HG03378 (cell line): ENCODE data around the gene ZBED4.

Experiments used
- ATAC-seq: cut with Tn5 transposase; IDR thresholded peaks from one replicate; pipeline ENCODE4 v1.9.1; 2021; ENCODE audit warnings: mild to moderate bottlenecking, moderate library complexity; ENCODE audit not compliant: unreplicated experiment

ZBED4 gene

DNA sequence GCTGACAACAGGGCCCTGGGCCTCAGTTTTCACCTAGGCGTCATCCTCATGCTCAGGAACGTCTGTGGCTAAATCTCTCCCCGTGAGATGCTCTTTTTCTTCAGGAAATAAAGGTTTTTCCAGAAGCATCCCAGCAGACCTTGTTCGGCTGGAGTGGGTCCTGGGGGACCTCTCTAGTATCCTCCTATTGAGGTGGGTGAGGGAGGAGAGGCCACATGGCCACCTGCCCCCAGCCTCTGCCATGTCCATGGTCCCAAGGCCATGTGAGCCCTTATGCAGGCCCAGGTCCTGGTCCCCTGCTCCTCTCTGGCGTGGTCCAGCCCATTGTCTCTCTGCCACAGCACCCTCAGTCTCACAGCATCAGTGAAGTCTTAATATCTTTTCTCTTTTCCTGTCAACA lies 42.6 kb downstream of the ZBED4 start:
- no peak for ATAC-seq

DNA sequence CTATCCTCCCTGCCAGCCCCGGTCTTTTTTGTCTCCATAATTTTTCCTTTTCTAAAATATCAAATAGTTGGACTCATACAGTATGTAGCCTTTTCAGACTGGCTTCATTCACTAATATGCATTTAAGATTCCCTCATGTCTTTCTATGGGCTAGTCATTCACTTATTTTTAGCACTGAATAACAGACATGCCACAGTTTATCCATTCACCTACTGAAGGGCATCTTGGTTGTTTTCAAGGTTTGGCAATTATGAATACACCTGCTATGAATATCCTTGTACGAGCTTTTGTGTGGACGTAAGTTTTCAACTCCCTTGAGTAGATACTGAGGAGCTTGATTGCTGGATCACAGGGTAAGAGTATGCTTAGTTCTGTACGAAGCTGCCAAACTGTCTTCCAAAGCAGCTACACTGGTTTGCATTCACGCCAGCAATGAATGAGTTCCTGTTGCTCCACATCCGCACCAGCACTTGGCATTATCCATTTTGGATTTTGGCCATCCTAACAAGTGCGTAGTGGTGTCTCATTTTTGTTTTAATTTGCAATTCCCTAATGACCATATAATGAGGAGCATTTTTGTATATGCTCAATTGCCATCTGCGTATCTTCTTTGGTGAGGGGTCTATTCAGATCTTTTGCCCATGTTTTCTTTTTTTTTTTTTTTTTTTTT lies 43.5 kb downstream of the ZBED4 start:
- ATAC-seq: no peak

- no peak for ATAC-seq
Measured at GRCh38 chr22:49899530-49899929, 45.9 kb downstream of the ZBED4 start.

DNA sequence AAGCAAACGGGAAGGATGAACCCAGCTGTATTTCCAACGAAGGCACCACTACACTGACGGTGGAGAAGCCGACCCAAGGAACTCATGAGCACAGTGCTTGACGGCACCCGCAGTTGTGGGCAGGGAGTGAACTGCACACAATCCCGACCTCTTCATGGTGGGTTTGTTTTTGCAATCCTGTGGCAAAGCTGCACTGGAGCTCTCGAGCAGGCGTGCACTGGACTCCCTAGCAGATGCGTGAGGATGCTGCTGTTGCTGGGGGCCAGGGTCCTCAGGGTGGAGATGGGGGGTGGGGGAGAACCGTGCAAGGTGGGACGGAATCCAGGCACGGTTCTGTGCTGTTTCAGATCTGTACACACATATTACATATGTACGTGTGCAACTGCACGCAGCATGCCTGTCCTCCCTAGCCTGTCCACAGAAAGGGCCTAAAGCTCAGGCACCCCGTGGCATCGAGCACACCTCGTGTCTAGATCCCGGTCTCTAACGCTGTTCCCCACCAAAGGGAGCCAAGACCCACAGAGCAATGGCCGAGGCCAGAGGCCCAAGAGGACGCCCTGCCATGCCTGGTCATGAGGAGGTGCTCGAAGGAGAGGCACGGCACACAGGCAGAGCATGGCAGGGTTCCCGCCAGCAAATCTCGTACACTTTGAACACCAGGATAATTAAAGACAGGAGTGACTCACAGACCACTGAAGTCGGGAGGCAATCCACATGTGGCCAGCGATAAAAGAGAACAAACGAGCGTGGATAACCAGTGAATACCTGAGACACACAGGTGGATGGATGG lies 47.0 kb downstream of the ZBED4 start:
- no peak for ATAC-seq

DNA sequence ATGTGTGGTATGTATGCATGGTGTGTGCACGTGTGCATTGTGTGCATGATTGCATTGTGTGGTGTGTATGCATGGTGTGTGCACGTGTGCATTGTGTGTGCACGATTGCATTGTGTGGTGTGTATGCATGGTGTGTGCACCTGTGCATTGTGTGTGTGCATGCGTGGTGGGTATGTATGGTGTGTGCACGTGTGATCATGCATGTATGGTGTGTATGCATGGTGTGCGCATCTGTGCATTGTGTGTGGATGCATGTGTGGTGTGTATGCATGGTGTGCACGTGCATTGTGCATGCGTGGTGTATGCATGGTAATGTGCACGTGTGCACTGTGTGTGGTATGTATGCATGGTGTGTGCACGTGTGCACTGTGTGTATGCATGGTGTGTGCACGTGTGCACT lies 47.8 kb downstream of the ZBED4 start:
- no peak for ATAC-seq

- no peak for ATAC-seq
Measured at GRCh38 chr22:49903322-49904039, 49.8 kb downstream of the ZBED4 start.

GRCh38 chr22:49904040-49904369 lies 50.4 kb downstream of the ZBED4 start:
- ATAC-seq: no peak

DNA sequence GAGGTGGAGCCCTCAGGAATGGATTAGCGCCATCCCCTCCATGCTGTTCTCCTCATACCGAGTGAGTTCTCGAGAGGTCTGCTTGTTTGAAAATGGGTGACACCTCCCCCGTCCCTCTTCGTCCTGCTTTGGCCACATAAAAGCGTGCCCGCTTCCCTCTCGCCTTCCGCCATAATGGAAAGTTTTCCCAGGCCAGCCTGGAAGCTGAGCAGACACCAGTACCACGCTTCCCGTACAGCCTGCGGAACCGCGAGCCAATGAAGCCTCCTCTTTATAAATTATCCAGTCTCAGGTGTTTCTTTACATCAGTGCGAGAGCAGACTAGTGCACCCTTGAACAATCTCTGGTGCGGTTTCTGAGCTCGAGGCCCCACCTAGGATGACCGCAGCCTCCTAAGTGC lies 51.8 kb downstream of the ZBED4 start:
- ATAC-seq: no peak

- ATAC-seq: no peak
Measured at GRCh38 chr22:49906071-49906798, 52.6 kb downstream of the ZBED4 start.

DNA sequence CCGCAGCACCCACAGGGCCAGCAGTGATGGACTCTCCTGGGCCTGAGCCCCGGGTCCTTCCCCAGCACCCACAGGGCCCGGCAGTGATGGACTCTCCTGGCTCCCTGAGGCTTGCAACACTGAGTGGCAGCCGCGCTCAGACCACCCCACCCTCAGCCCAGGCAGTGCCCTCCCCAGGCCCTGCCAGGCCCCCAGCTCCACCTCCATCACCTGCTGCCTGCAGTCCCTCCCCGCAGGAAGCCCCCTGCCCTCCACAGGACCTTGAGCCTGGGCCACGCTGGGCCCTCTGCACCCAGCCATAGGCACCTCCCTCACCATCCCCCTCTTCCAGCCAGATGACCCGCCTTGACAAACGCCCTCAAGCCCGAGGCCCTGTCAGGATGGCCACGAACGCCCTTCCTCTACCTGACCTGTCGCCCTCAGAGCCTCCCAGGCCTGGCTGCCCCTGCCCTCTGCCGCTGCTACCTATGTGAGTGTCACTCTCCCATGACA lies 53.2 kb downstream of the ZBED4 start:
- ATAC-seq: no peak

DNA sequence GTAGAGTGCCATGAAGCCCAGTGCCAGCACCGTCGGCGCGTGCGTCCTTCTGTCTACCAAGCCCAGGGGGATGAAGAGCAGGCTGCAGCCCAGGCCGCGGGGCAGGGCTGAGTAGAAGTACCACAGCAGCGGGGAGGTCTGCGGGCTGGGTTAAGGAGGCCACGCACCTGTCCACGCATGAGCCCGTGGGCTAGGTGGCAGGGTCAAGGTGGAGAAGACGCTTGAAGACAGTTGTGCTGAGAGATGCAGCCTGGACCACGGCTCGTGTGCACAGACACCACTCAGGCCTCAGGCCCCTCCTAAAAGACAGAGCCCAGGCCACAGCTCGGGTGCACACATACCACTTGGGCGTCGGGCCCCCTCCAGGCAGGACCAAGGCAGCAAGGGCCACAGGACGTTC lies 54.2 kb downstream of the ZBED4 start:
- ATAC-seq: no peak

DNA sequence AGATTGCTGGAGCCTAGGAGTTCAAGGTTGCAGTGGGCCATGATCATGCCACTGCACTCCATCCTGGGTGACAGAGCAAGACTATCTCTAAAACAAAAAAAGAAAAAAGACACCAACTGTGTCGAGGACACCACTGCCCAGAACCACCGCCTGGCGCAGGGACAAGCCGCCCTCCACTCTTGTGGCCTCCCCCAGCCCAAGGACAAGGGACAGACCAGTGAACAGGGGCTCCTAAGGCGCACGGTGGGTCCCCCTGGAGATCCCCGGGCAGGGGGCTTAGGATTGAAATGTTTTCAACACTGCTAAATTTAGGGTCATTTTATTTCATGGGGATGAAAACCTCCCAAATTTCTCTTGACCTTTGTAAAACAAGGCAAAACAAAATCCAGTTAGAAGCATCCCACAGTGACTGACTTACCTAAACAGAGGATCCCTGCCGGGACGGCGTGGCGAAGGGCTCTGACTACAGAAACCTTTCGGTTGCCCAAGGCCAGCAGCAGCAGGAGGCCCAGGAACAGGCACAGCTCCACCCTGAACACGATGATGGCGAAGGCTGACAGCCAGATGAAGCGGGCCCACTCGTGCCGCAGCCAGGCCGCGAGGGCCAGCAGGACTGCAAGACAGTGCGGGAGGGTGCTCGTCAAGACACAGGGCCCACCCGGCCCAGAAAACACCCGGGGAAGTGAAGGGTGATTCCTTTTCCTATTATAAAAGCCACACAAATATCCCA lies 56.0 kb downstream of the ZBED4 start:
- ATAC-seq: no peak

- no peak for ATAC-seq
Measured at GRCh38 chr22:49910229-49911155, 56.8 kb downstream of the ZBED4 start.

DNA sequence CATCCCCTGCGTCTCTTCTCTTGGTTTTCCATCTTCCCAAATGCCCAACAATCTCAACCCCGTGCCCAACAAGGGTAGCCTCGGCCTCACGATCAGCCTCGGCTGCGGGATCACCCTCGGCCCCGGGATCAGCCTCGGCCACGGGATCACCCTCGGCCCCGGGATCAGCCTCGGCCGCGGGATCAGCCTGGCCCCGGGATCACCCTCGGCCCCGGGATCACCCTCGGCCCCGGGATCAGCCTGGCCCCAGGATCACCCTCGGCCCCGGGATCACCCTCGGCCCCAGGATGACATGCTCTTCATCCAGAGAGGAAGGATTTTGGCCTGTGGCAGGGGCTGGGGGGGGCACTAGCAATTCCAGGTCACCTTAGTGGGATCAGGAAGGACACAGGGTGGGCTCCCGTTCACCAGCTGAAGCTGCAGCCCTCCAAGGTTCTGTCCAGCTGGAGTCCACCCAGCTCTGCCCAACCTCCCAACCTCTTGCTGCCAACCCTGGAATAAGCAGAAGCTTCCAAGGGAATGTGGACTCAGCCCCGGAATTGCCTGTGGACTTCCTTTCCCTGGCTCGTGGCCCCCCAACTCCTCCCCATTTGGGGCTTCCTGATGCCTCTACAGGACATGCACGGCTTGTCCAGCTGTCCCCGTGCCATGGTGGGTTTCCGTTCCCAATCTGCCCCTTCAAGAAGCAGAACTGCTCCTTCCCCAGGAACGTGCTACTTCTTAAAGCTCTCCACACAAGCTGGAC lies 58.4 kb downstream of the ZBED4 start:
- no peak for ATAC-seq

DNA sequence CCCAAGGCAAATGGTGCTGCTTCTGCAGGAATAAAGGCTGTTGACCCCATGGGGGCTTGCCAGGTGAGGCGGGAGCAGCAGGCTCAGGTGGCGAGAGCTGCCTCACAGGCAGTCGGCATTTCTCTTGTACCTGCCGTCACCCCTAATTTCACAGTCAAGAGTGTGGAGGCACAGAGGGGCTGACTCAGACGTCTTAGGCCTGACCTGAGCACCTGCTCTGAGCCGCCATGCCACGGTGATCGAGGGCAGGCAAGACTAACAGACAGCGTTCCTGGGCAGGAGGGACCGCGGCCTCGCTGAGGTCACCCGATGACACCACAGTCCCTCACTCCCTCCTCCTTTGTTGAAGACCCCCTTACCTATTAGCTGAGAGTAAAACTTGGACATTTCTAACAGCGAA lies 59.4 kb downstream of the ZBED4 start:
- no peak for ATAC-seq

- no peak for ATAC-seq
Measured at GRCh38 chr22:49913446-49913845, 59.8 kb downstream of the ZBED4 start.

GRCh38 chr22:49914256-49914655 lies 60.6 kb downstream of the ZBED4 start:
- ATAC-seq: no peak

DNA sequence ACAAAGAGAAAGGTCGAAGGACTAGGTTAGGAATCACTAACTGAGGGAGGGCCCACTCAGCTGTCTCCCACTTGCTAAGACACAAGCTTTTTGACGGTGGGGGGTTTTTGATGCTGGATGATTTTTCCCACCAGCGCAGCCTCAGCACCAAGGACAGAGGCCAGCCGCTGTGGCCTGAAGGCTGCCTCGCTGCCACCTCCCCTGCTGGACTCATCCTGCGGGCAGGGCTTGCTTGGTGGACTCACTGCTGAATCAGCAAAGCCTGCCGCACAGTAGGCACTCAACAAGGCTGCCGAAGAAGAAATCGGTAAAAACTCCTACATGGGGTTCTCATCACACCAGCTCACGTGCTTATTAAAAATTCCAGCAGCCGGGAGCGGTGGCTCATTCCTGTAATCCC lies 62.0 kb downstream of the ZBED4 start:
- ATAC-seq: no peak

- no peak for ATAC-seq
Measured at GRCh38 chr22:49916831-49917230, 63.2 kb downstream of the ZBED4 start.
